ENCODE results near the gene SKA3. TPM values are rescaled to one million over a fixed set of nuclear protein-coding genes. Genes with fewer than 3 reads are reported as not detected.

The SKA3 gene
- total RNA-seq, 1 experiment from 2014 or later: 18.9 TPM

DNA sequence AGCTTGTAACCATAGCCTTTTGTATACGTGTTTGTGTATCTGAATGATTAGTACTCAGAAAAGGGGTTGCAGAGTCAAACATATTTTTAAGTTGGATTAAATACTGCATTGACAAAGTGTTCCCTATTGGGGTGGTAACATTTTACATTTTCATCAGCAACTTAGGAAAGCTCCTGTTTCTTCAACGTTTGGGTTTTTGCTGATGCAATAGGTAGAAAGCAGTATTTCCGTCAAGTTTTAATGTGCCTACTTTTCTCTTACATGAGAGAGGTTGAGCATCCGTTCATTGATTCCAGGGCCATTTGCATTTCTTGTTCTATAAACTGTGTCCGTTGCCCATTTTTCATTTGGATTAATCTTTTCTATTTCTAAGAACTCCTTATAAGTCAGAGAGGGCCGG is 56.2 kb downstream of the SKA3 start:
- intact Hi-C loops (cut with micrococcal nuclease; ENCODE audit: unreplicated experiment): loop anchor here (10.0 kb wide), 1 partner anchor 55 kb away; the partner anchor contains the start of gene LATS2
- no peaks in the 10 kb centered on the region for H4K20me1 ChIP-seq (ENCODE audit: insufficient read depth)
- no peaks in the 10 kb centered on the region for H3F3A ChIP-seq (ENCODE audit: insufficient read depth, low read depth)
- ChIA-PET CTCF (no interaction called here), POLR2A (ENCODE audit: unreplicated experiment) (no interaction called here)
- no peaks in the 10 kb centered on the region for H3K27me3 ChIP-seq (ENCODE audit: insufficient read depth, low read depth)
- no peak overlapping the region for H3K27ac ChIP-seq
- H3K36me3 ChIP-seq (ENCODE audit: low read depth): no peaks in the 10 kb centered on the region
- no peaks in the 10 kb centered on the region for H3K9me2 ChIP-seq (ENCODE audit: insufficient read depth)
- H3K9me3 ChIP-seq (ENCODE audit: insufficient read depth, low read depth): no peaks in the 10 kb centered on the region
- H3K4me2 ChIP-seq: no peak overlapping the region
- no peak overlapping the region for H2AFZ ChIP-seq
- no peak for DNase-seq
- no peaks in the 10 kb centered on the region for H3K79me2 ChIP-seq (ENCODE audit: low read depth)
- no peak overlapping the region for H3K4me3 ChIP-seq
- no TSS peak for BruUV-seq (replicated peaks)
- 0 out of 2 replicates have a peak, but pooled peaks cover 3% of the 10 kb centered on the region for H3K4me1 ChIP-seq (replicated peaks; ENCODE audit: insufficient read depth)
- no peak for TF ChIP-seq EZH2 (IDR thresholded peaks at IDR 0.05; ENCODE audit: low read depth)
- TF ChIP-seq, protein P1, sequence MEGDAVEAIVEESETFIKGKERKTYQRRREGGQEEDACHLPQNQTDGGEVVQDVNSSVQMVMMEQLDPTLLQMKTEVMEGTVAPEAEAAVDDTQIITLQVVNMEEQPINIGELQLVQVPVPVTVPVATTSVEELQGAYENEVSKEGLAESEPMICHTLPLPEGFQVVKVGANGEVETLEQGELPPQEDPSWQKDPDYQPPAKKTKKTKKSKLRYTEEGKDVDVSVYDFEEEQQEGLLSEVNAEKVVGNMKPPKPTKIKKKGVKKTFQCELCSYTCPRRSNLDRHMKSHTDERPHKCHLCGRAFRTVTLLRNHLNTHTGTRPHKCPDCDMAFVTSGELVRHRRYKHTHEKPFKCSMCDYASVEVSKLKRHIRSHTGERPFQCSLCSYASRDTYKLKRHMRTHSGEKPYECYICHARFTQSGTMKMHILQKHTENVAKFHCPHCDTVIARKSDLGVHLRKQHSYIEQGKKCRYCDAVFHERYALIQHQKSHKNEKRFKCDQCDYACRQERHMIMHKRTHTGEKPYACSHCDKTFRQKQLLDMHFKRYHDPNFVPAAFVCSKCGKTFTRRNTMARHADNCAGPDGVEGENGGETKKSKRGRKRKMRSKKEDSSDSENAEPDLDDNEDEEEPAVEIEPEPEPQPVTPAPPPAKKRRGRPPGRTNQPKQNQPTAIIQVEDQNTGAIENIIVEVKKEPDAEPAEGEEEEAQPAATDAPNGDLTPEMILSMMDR (conservative IDR thresholded peaks at IDR 0.05): no peak

DNA sequence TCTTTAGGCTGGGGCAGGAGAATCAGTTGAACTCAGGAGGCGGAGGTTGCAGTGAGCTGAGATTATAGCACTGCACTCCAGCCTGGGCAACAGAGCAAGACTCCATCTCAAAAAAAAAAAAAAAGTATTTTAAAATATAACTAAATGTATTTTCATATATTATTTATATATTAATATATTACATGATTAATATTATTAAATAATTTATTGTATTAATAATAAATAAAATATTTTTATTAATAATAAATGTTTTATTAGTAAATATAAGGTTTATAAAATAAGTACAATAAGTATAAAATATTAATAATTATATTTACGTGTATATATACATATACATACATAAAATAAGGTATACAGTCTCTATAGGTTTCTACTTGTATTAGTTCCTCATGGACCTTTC is 56.8 kb downstream of the SKA3 start:
- Histone ChIP-seq H3K4me2 (no peak overlapping the region), H3K4me1 (replicated peaks; ENCODE audit: insufficient read depth) (no peaks in the 10 kb centered on the region), H3K9me2 (ENCODE audit: insufficient read depth) (no peaks in the 10 kb centered on the region), H4K20me1 (ENCODE audit: insufficient read depth) (no peaks in the 10 kb centered on the region), H3K9me3 (ENCODE audit: insufficient read depth, low read depth) (no peaks in the 10 kb centered on the region), H3K79me2 (ENCODE audit: low read depth) (no peaks in the 10 kb centered on the region), H3F3A (ENCODE audit: insufficient read depth, low read depth) (no peaks in the 10 kb centered on the region), H3K36me3 (ENCODE audit: low read depth) (no peaks in the 10 kb centered on the region), H2AFZ (no peak overlapping the region), H3K27ac (no peak overlapping the region), H3K27me3 (ENCODE audit: insufficient read depth, low read depth) (no peaks in the 10 kb centered on the region), H3K4me3 (no peak overlapping the region)
- no peak for TF ChIP-seq EZH2 (IDR thresholded peaks at IDR 0.05; ENCODE audit: low read depth)
- intact Hi-C loops (cut with micrococcal nuclease; ENCODE audit: unreplicated experiment): no loop called here
- no peak for DNase-seq
- ChIA-PET POLR2A (ENCODE audit: unreplicated experiment) (no interaction called here), CTCF (no interaction called here)
- BruUV-seq (replicated peaks): no TSS peak

DNA sequence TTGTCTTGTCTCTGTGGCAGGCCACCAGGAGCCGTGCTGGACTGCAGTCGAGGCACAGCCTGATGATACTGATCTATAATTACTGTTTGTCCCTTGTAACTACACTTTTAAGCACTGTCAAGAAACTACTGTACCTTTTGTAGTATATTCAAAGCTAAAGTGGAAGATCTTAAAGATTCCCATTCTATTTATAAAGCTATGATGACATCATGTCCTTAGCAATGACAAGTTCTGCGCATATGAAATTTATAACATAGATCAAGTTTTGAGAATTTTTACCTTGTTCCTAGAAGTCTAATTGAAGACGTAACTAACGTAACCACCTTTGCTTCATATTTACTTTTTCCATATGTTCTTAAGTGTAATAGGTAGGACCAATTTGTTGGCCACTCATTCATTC is 58.2 kb downstream of the SKA3 start:
- TF ChIP-seq EZH2 (IDR thresholded peaks at IDR 0.05; ENCODE audit: low read depth): no peak
- TF ChIP-seq, protein P1 (conservative IDR thresholded peaks at IDR 0.05): no peak
- no peak for DNase-seq
- intact Hi-C loops (cut with micrococcal nuclease; ENCODE audit: unreplicated experiment): no loop called here
- Histone ChIP-seq H3K79me2 (ENCODE audit: low read depth) (no peaks in the 10 kb centered on the region), H3K4me1 (replicated peaks; ENCODE audit: insufficient read depth) (no peaks in the 10 kb centered on the region), H3K4me2 (no peak overlapping the region), H3K27me3 (ENCODE audit: insufficient read depth, low read depth) (no peaks in the 10 kb centered on the region), H2AFZ (no peak overlapping the region), H4K20me1 (ENCODE audit: insufficient read depth) (no peaks in the 10 kb centered on the region), H3K9me3 (ENCODE audit: insufficient read depth, low read depth) (no peaks in the 10 kb centered on the region), H3F3A (ENCODE audit: insufficient read depth, low read depth) (no peaks in the 10 kb centered on the region), H3K36me3 (ENCODE audit: low read depth) (no peaks in the 10 kb centered on the region), H3K4me3 (no peak overlapping the region), H3K27ac (no peak overlapping the region), H3K9me2 (ENCODE audit: insufficient read depth) (no peaks in the 10 kb centered on the region)
- CTCF ChIA-PET: no interaction called here
- POLR2A ChIA-PET (ENCODE audit: unreplicated experiment): interaction anchor here (0.5 kb wide), 1 partner anchor 593 kb away, joined by 7 read pairs; the partner anchor contains the start of gene CRYL1
- no TSS peak for BruUV-seq (replicated peaks)

DNA sequence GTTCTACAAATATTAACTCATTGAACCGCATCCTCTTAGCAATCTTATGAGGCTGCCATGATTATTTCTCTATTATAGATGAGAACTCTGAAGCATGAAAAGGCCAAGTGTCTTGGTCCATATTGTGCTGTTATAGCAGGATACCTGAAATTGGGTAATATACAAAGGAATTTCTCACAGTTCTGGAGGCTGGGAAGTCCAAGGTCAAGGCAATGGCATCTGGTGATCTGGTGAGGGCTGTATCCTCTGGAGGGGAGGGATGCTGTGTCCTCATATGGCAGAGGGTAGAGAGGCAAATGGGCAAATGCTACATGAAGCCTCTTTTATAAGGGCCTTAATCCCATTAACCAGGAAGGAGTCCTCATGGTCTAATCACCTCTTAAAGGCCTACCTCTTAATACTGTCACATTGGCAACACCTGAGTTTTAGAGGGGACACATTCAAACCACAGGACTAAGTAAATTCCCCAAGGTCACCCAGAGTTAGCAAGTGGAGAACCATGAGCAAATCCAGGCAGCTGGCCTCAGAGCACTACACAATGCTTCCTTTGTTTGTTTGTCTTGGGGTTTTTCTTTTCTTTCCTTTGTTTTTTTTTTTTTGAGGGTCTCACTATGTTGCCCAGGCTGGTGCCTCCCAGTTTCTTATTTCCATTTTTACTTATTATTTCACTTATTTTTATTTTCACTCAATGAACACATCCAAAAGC is 59.1 kb downstream of the SKA3 start:
- Histone ChIP-seq H2AFZ (no peak overlapping the region), H3K36me3 (ENCODE audit: low read depth) (no peaks in the 10 kb centered on the region), H3F3A (ENCODE audit: insufficient read depth, low read depth) (no peaks in the 10 kb centered on the region), H4K20me1 (ENCODE audit: insufficient read depth) (no peaks in the 10 kb centered on the region), H3K4me1 (replicated peaks; ENCODE audit: insufficient read depth) (no peaks in the 10 kb centered on the region), H3K4me2 (no peak overlapping the region), H3K4me3 (no peak overlapping the region), H3K9me3 (ENCODE audit: insufficient read depth, low read depth) (no peaks in the 10 kb centered on the region), H3K27me3 (ENCODE audit: insufficient read depth, low read depth) (no peaks in the 10 kb centered on the region), H3K27ac (no peak overlapping the region), H3K9me2 (ENCODE audit: insufficient read depth) (no peaks in the 10 kb centered on the region), H3K79me2 (ENCODE audit: low read depth) (no peaks in the 10 kb centered on the region)
- CTCF ChIA-PET: no interaction called here
- DNase-seq: no peak
- POLR2A ChIA-PET (ENCODE audit: unreplicated experiment): no interaction called here
- BruUV-seq (replicated peaks): no TSS peak
- TF ChIP-seq, protein P1 (conservative IDR thresholded peaks at IDR 0.05): no peak
- no peak for TF ChIP-seq EZH2 (IDR thresholded peaks at IDR 0.05; ENCODE audit: low read depth)
- intact Hi-C loops (cut with micrococcal nuclease; ENCODE audit: unreplicated experiment): no loop called here
